Body of pancreas (tissue), 4 donors: ENCODE measurements around the gene FYB1.

Source experiments
- CTCF ChIP-seq, 7 experiments: fragments of 450-650 bp in 4 of 7; fragments of 200-600 bp in 3 of 7; sonication (generic) in 3 of 7; IDR thresholded peaks; one replicate each; pipeline ENCODE4 v1.5.1; 2016 to 2019; ENCODE audit warnings: antibody characterized with exemption in 7 of 7
- POLR2A ChIP-seq, 3 donors: fragments of 450-650 bp; IDR thresholded peaks; one replicate each; pipeline ENCODE4 v1.6.1; 2016; ENCODE audit warnings: antibody characterized with exemption in 3 of 3, mild to moderate bottlenecking in 2 of 3

GRCh38 chr5:39253196-39253595 lies 33.8 kb upstream of the FYB1 start:
- TF ChIP-seq POLR2A (IDR thresholded peaks at IDR 0.05) (no peak), CTCF (IDR thresholded peaks at IDR 0.05) (no peak)
